CD14-positive monocyte (primary cell): ENCODE results near the gene MPST. TPM values are rescaled to one million over a fixed set of nuclear protein-coding genes. Genes with fewer than 3 reads are reported as not detected.

Experiments
- DNase-seq, 3 donors: peaks; one replicate each; pipeline ENCODE4 v3.0.0-alpha.2; 2011 to 2022
- H2AFZ ChIP-seq: 2 replicates; pipeline ENCODE4 v1.6.0; 2012; ENCODE audit warnings: mild to moderate bottlenecking, low read depth, low read length, inconsistent platforms; ENCODE audit not compliant: insufficient read depth, poor library complexity, severe bottlenecking
- H3K27ac ChIP-seq, 2 donors: 1 replicate in 1 of 2; 2 replicates in 1 of 2; pipeline ENCODE4 v1.5.1; 2012 to 2013; ENCODE audit warnings: low read length in 2 of 2, control low read depth in 1 of 2, inconsistent platforms in 1 of 2, low read depth in 1 of 2, mild to moderate bottlenecking in 1 of 2
- H3K27me3 ChIP-seq, 2 donors: one replicate each; pipeline versions ENCODE4 v1.6.0 to v1.6.1; 2011 to 2013; ENCODE audit warnings: low read length in 2 of 2; ENCODE audit not compliant: control insufficient read depth in 2 of 2, insufficient read depth in 2 of 2
- H3K36me3 ChIP-seq, 2 donors: replicated peaks in 1 of 2; 1 replicate in 1 of 2; 2 replicates in 1 of 2; pipeline versions ENCODE4 v1.5.1 to v1.6.1; 2012 to 2013; ENCODE audit warnings: low read length in 2 of 2, control low read depth in 1 of 2, inconsistent platforms in 1 of 2, mild to moderate bottlenecking in 1 of 2; ENCODE audit not compliant: insufficient read depth in 2 of 2, control insufficient read depth in 1 of 2
- H3K4me1 ChIP-seq, 2 donors: 1 replicate in 1 of 2; 2 replicates in 1 of 2; pipeline versions ENCODE4 v1.5.1 to v1.6.1; 2012 to 2013; ENCODE audit warnings: low read length in 2 of 2, control low read depth in 1 of 2, inconsistent platforms in 1 of 2, mild to moderate bottlenecking in 1 of 2, moderate library complexity in 1 of 2; ENCODE audit not compliant: insufficient read depth in 2 of 2, control insufficient read depth in 1 of 2
- H3K4me2 ChIP-seq: replicated peaks from 2 replicates; pipeline ENCODE3; 2012; ENCODE audit warnings: low read length, moderate library complexity, mild to moderate bottlenecking; ENCODE audit not compliant: poor library complexity, severe bottlenecking; ENCODE audit errors: extremely low read depth
- H3K4me3 ChIP-seq, 3 experiments: fragments of 200-600 bp in 1 of 3; sonication (generic) in 1 of 3; replicated peaks in 1 of 3; 1 replicate in 2 of 3; 2 replicates in 1 of 3; pipeline ENCODE4 v1.5.1; 2011 to 2013; ENCODE audit warnings: low read length in 3 of 3, mild to moderate bottlenecking in 3 of 3, control low read depth in 2 of 3, low read depth in 2 of 3, inconsistent platforms in 1 of 3, moderate library complexity in 1 of 3
- H3K79me2 ChIP-seq: 2 replicates; pipeline ENCODE4 v1.6.0; 2012; ENCODE audit warnings: mild to moderate bottlenecking, control low read depth, inconsistent platforms, low read length, moderate library complexity; ENCODE audit not compliant: insufficient read depth
- H3K9ac ChIP-seq: 2 replicates; pipeline ENCODE4 v1.6.0; 2017; ENCODE audit warnings: low read length, mild to moderate bottlenecking; ENCODE audit not compliant: insufficient read depth, poor library complexity, severe bottlenecking
- H3K9me3 ChIP-seq, 2 donors: replicated peaks in 1 of 2; 1 replicate in 1 of 2; 2 replicates in 1 of 2; pipeline versions ENCODE4 v1.5.1 to v1.6.1; 2012 to 2013; ENCODE audit warnings: low read length in 2 of 2, control low read depth in 1 of 2; ENCODE audit not compliant: control insufficient read depth in 1 of 2, insufficient read depth in 1 of 2
- H4K20me1 ChIP-seq: 2 replicates; pipeline ENCODE4 v1.6.0; 2012; ENCODE audit warnings: mild to moderate bottlenecking, low read length, control low read depth, moderate library complexity; ENCODE audit not compliant: insufficient read depth
- H3K27ac Mint-ChIP-seq, 7 donors: one replicate each; pipeline ENCODE4 v1.8.0; 2020; ENCODE audit warnings: mild to moderate bottlenecking in 7 of 7, mixed read lengths in 7 of 7, moderate library complexity in 6 of 7, inconsistent platforms in 2 of 7
- H3K27me3 Mint-ChIP-seq, 3 donors: one replicate each; pipeline ENCODE4 v1.8.0; 2021 to 2022; ENCODE audit warnings: low read depth in 3 of 3, mild to moderate bottlenecking in 3 of 3, mixed read lengths in 3 of 3, moderate library complexity in 3 of 3, inconsistent platforms in 1 of 3
- H3K36me3 Mint-ChIP-seq, 2 donors: one replicate each; pipeline ENCODE4 v1.8.0; 2020; ENCODE audit warnings: mixed read lengths in 2 of 2, inconsistent platforms in 1 of 2, mild to moderate bottlenecking in 1 of 2
- H3K4me1 Mint-ChIP-seq: one replicate; pipeline ENCODE4 v1.8.0; 2020; ENCODE audit warnings: mild to moderate bottlenecking, mixed read lengths
- H3K4me3 Mint-ChIP-seq, 2 donors: one replicate each; pipeline ENCODE4 v1.8.0; 2020; ENCODE audit warnings: mild to moderate bottlenecking in 2 of 2, mixed read lengths in 2 of 2, moderate library complexity in 1 of 2
- H3K9me3 Mint-ChIP-seq, 7 donors: one replicate each; pipeline ENCODE4 v1.8.0; 2020 to 2022; ENCODE audit warnings: mixed read lengths in 7 of 7, mild to moderate bottlenecking in 6 of 7, moderate library complexity in 6 of 7, inconsistent platforms in 2 of 7
- WGBS: methylation state at CpG from one replicate; pipeline ENCODE4 v1.1.5; 2013; ENCODE audit warnings: missing lambda C conversion rate; ENCODE audit not compliant: insufficient coverage; 5-methylcytosine and 5-hydroxymethylcytosine counted together
- intact Hi-C, 2 donors: fragments of 100-400 bp; cut with micrococcal nuclease; formaldehyde crosslinking; loops; one replicate each; pipeline versions ENCODE4 v1.15.0 to v1.15.1; 2023
- polyA plus RNA-seq, 3 donors: library from polyadenylated mRNA; depleted of rRNA in 1 of 3; unstranded in 2 of 3; stranded (reverse) in 1 of 3; fragments of 300-500 nt in 2 of 3; fragments of >200 nt in 1 of 3; fragmentation: Illumina TruSeq in 2 of 3; gene quantifications; 1 replicate in 2 of 3; 2 replicates in 1 of 3; pipeline ENCODE4 v1.2.3, GENCODE V29; 2012 to 2021
- TF ChIP-seq, protein P1 (sequence below): fragments of 200-600 bp; IDR thresholded peaks from one replicate; pipeline ENCODE4 v1.8.0; 2022; ENCODE audit warnings: antibody characterized with exemption, mild to moderate bottlenecking

The MPST gene
- polyA plus RNA-seq, 3 donors = 27.9 to 53.7 (median 51.2) TPM

DNA sequence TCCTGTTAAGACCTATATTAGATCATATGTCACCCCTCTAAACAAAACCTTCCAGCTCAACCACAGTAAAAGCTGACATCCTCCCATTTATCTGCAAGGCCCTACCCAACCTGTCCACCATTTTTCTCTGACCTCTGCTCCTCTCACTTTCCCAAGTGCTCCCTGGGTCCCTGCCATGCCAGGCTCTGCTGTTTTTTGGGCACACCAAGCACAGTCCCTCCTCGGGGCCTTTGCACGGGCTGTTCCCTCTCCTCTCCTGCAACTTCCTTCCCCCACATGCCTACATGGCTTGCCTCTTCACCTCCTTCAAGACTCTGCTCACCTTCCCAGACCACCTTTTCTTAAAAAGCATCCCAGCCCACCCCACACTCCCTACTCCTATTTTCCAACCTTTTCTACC is 10.1 kb upstream of the MPST start:
- no peaks in the 10 kb centered on the region for H3K4me1 ChIP-seq
- WGBS = 30% methylated on average over 2 of the region's 2 CpGs

DNA sequence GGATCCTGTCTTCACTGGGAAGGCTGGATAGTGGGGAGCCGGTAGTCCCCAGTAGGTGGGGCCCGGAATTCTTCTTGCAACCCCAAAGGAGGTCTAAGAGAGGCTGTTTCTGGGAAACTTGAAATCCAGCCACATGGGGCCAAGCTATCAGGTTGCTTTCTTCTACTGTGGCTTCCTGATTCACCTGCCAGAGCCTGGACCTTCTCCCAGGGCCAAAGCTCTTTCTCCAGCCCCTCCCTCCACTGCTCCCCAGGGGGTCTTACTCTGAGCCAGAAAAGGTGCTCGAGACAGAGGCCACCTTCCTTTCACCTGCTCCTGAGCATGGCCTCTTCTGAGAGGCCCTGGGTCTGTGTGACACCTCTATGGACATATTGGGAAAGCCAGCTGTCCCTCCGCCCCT is 9.4 kb upstream of the MPST start:
- Histone ChIP-seq H3K9ac (no peak overlapping the region), H3K79me2 (no peaks in the 10 kb centered on the region), H3K27me3 (peaks cover 0 to 12% of the 10 kb centered on the region in 2 donors), H3K27ac (no peak overlapping the region), H3K4me2 (no peak overlapping the region), H3K36me3 (no peaks in the 10 kb centered on the region), H3K4me3 (no peak overlapping the region), H3K4me1 (no peaks in the 10 kb centered on the region), H2AFZ (no peak overlapping the region), H3K9me3 (no peaks in the 10 kb centered on the region), H4K20me1 (no peaks in the 10 kb centered on the region)
- TF ChIP-seq, protein P1, sequence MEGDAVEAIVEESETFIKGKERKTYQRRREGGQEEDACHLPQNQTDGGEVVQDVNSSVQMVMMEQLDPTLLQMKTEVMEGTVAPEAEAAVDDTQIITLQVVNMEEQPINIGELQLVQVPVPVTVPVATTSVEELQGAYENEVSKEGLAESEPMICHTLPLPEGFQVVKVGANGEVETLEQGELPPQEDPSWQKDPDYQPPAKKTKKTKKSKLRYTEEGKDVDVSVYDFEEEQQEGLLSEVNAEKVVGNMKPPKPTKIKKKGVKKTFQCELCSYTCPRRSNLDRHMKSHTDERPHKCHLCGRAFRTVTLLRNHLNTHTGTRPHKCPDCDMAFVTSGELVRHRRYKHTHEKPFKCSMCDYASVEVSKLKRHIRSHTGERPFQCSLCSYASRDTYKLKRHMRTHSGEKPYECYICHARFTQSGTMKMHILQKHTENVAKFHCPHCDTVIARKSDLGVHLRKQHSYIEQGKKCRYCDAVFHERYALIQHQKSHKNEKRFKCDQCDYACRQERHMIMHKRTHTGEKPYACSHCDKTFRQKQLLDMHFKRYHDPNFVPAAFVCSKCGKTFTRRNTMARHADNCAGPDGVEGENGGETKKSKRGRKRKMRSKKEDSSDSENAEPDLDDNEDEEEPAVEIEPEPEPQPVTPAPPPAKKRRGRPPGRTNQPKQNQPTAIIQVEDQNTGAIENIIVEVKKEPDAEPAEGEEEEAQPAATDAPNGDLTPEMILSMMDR = no peak
- DNase-seq = no peak
- Mint-ChIP-seq H3K36me3 (peaks cover under 1 to 2% of the 10 kb centered on the region in 2 donors), H3K9me3 (peaks cover 0 to 4% (median 2%) of the 10 kb centered on the region in 7 donors), H3K4me1 (peaks cover 5% of the 10 kb centered on the region), H3K27ac (no peak overlapping the region), H3K27me3 (peaks cover 7 to 22% (median 20%) of the 10 kb centered on the region in 3 donors), H3K4me3 (no peak overlapping the region)
- 89% methylated on average over 4 of the region's 4 CpGs for WGBS
- intact Hi-C loops = no loop called here

More for the DNA sequence above, 10.1 kb upstream of the MPST start:
- Histone ChIP-seq H3K27ac (no peak overlapping the region), H3K36me3 (no peaks in the 10 kb centered on the region), H3K79me2 (no peaks in the 10 kb centered on the region), H3K27me3 (peaks cover 0 to 12% of the 10 kb centered on the region in 2 donors), H3K9me3 (no peaks in the 10 kb centered on the region), H4K20me1 (no peaks in the 10 kb centered on the region), H3K4me3 (no peak overlapping the region), H2AFZ (no peak overlapping the region), H3K4me2 (no peak overlapping the region), H3K9ac (no peak overlapping the region)
- no peak overlapping the region for H3K4me3 Mint-ChIP-seq
- H3K27ac Mint-ChIP-seq = no peak overlapping the region
- intact Hi-C loops = no loop called here
- H3K9me3 Mint-ChIP-seq = peaks cover 2 to 9% (median 3%) of the 10 kb centered on the region in 7 donors
- peaks cover 5% of the 10 kb centered on the region for H3K4me1 Mint-ChIP-seq
- TF ChIP-seq, protein P1 = no peak
- H3K27me3 Mint-ChIP-seq = peaks cover 9 to 26% (median 19%) of the 10 kb centered on the region in 3 donors
- H3K36me3 Mint-ChIP-seq = peaks cover 0 to 2% of the 10 kb centered on the region in 2 donors
- no peak for DNase-seq
